IPS-18a (cell line): ENCODE measurements around the gene LLPH.

Experiments
- H3K27ac ChIP-seq: one replicate; pipeline ENCODE4 v1.5.1; 2013; ENCODE audit warnings: low read length
- H3K27me3 ChIP-seq: one replicate; pipeline ENCODE4 v1.6.1; 2013; ENCODE audit warnings: mild to moderate bottlenecking, low read length; ENCODE audit not compliant: control insufficient read depth, insufficient read depth
- H3K36me3 ChIP-seq: one replicate; pipeline ENCODE4 v1.6.1; 2013; ENCODE audit warnings: low read depth, low read length; ENCODE audit not compliant: control insufficient read depth
- H3K4me1 ChIP-seq: one replicate; pipeline ENCODE4 v1.6.1; 2013; ENCODE audit warnings: low read depth, low read length; ENCODE audit not compliant: control insufficient read depth
- H3K4me3 ChIP-seq: one replicate; pipeline ENCODE4 v1.5.1; 2013; ENCODE audit warnings: low read length
- H3K9ac ChIP-seq: one replicate; pipeline ENCODE4 v1.6.1; 2013; ENCODE audit warnings: mild to moderate bottlenecking, low read length, moderate library complexity
- H3K9me3 ChIP-seq: one replicate; pipeline ENCODE4 v1.6.1; 2013; ENCODE audit warnings: low read depth, low read length; ENCODE audit not compliant: control insufficient read depth

LLPH gene

DNA sequence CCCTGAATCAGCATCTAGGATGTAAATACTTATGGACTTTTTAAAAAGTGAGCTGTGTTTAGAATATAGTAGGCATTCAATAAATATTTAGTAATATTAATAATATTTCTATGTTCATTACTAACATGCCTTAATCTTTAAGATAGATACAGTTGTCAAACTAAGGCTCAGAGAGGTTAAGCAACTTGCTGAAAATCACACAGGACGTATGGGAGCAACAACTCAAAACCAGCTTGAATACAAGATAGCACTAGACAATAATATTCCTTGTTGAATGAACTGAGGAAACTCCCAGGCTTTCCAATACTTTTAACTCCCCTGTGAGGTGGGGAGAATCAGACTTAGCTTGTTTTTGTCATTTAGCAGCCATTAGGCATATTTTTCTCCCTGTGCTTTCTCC lies 45.3 kb downstream of the LLPH start:
- Histone ChIP-seq H3K27ac (no peak overlapping the region), H3K9ac (no peak overlapping the region), H3K36me3 (no peaks in the 10 kb centered on the region), H3K9me3 (no peaks in the 10 kb centered on the region), H3K27me3 (no peaks in the 10 kb centered on the region), H3K4me3 (no peak overlapping the region), H3K4me1 (no peaks in the 10 kb centered on the region)

DNA sequence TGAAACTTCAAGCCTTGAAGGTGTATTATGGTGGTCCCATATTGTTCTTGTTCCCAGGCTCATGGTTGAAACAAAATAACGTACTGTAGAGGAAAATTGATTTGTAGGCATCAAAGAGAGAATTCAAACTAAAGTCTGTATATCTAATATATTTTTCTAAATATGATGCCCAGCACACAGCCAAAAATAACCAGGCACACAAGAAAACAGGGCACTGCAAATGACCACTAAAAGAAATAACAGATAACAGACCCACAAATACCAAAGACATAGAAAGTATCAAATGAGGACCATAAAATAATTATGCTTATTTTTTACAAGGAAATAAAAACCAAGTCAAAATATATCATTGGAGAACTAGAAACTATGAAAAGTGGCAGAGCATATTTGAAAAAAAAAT lies 46.8 kb downstream of the LLPH start:
- Histone ChIP-seq H3K9me3 (no peaks in the 10 kb centered on the region), H3K9ac (no peak overlapping the region), H3K27ac (no peak overlapping the region), H3K27me3 (no peaks in the 10 kb centered on the region), H3K4me3 (no peak overlapping the region), H3K36me3 (no peaks in the 10 kb centered on the region), H3K4me1 (no peaks in the 10 kb centered on the region)

- H3K27me3 ChIP-seq = no peaks in the 10 kb centered on the region
- no peaks in the 10 kb centered on the region for H3K9me3 ChIP-seq
- no peak overlapping the region for H3K27ac ChIP-seq
- no peak overlapping the region for H3K9ac ChIP-seq
- H3K36me3 ChIP-seq = no peaks in the 10 kb centered on the region
- H3K4me1 ChIP-seq = no peaks in the 10 kb centered on the region
- H3K4me3 ChIP-seq = no peak overlapping the region
Measured at GRCh38 chr12:66082744-66083143, 47.8 kb downstream of the LLPH start.

GRCh38 chr12:66080791-66081190 lies 49.8 kb downstream of the LLPH start:
- H3K9me3 ChIP-seq = no peaks in the 10 kb centered on the region
- no peak overlapping the region for H3K4me3 ChIP-seq
- no peak overlapping the region for H3K27ac ChIP-seq
- H3K4me1 ChIP-seq = no peaks in the 10 kb centered on the region
- H3K9ac ChIP-seq = no peak overlapping the region
- H3K27me3 ChIP-seq = no peaks in the 10 kb centered on the region
- no peaks in the 10 kb centered on the region for H3K36me3 ChIP-seq

DNA sequence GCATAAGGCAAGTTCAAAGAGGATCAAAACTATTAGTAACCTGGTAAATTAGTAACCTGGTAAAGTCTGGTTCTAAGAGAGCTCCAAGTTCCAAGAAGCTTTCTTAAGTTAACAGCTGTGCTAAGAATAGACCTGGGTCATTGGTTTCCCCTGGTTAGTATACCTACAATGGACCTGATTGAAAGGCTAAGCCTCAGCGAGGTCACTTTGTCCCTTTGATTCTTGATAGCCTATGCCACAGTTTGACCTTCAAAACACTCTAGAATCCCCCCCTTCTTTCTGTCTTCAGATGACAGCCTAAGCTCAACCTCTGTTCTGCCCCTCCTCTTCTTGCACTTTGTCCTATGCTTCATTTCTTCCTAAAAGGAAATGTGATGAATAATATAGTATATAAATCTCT lies 53.0 kb downstream of the LLPH start:
- Histone ChIP-seq H3K27me3 (no peaks in the 10 kb centered on the region), H3K4me1 (no peaks in the 10 kb centered on the region), H3K27ac (no peak overlapping the region), H3K36me3 (no peaks in the 10 kb centered on the region), H3K9me3 (no peaks in the 10 kb centered on the region), H3K4me3 (no peak overlapping the region), H3K9ac (no peak overlapping the region)

DNA sequence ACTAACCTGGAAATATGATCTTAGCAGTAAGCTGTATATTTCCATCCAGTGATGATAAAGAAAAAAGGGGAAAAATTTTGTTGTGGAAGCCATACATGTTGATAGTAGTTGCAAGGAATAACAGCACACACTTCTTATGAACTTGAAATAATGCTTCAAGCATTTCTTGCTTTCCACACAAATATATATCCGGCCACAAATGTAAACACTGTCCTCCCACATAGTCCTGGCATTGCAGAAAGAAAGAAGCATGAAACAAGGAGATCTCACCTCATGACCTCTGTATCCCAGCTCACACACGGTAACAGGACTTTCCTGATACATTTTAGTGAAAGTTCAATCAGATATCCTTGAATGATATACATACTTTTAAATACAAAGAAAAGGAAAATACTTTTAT lies 56.0 kb downstream of the LLPH start:
- Histone ChIP-seq H3K9ac (no peak overlapping the region), H3K36me3 (no peaks in the 10 kb centered on the region), H3K9me3 (no peaks in the 10 kb centered on the region), H3K4me3 (no peak overlapping the region), H3K27ac (no peak overlapping the region), H3K27me3 (no peaks in the 10 kb centered on the region), H3K4me1 (no peaks in the 10 kb centered on the region)

DNA sequence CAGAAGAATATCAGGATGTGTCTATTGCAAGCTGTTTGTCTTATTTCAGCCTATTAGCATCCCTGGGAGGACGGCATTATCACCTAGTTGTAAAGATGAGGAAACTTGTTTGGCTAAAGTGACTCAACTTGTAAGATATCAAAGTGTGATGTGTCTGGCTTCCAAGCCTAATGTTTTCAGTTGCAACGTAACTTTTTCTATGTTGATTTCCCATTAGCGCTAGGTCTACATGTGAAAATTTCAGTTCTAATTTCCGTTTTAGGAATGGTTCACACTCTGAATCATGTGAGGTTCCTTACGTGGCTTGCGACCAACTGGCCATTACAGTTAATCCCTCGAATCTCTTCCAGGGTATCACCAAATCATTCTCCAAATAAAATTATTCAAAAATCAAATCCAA lies 58.0 kb downstream of the LLPH start:
- H3K36me3 ChIP-seq = no peaks in the 10 kb centered on the region
- H3K27ac ChIP-seq = no peak overlapping the region
- no peaks in the 10 kb centered on the region for H3K27me3 ChIP-seq
- H3K4me3 ChIP-seq = no peak overlapping the region
- no peaks in the 10 kb centered on the region for H3K9me3 ChIP-seq
- no peaks in the 10 kb centered on the region for H3K4me1 ChIP-seq
- H3K9ac ChIP-seq = no peak overlapping the region

- Histone ChIP-seq H3K27me3 (no peaks in the 10 kb centered on the region), H3K4me1 (no peaks in the 10 kb centered on the region), H3K36me3 (no peaks in the 10 kb centered on the region), H3K4me3 (no peak overlapping the region), H3K9ac (no peak overlapping the region), H3K27ac (no peak overlapping the region), H3K9me3 (no peaks in the 10 kb centered on the region)
Measured at GRCh38 chr12:66072135-66072534, 58.4 kb downstream of the LLPH start.

DNA sequence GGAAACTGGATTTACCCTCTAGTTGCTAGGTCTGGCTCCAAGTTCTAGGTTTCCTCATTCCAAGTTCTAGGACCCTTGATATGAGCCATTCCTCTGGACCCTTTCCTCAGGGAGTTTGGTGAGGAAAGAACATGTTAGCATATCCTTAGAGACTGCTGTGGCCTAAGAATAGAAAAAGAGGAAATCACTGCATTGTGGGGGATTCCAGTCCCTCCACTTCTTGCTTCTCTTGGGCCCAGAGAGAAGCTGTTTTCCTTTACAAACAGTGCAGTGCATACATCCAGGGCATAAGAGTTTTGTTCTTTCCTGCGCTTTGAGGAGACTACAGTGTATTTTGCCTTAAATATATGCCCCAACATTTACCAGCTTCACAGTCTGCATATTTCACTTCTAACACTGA lies 59.0 kb downstream of the LLPH start:
- Histone ChIP-seq H3K27me3 (no peaks in the 10 kb centered on the region), H3K27ac (no peak overlapping the region), H3K4me1 (no peaks in the 10 kb centered on the region), H3K36me3 (no peaks in the 10 kb centered on the region), H3K9ac (no peak overlapping the region), H3K4me3 (no peak overlapping the region), H3K9me3 (no peaks in the 10 kb centered on the region)

- Histone ChIP-seq H3K4me3 (no peak overlapping the region), H3K27me3 (no peaks in the 10 kb centered on the region), H3K27ac (no peak overlapping the region)
Measured at GRCh38 chr12:66070378-66071120, 60.0 kb downstream of the LLPH start.

GRCh38 chr12:66066929-66067523 lies 63.5 kb downstream of the LLPH start:
- no peaks in the 10 kb centered on the region for H3K9me3 ChIP-seq
- no peak overlapping the region for H3K4me3 ChIP-seq
- no peak overlapping the region for H3K27ac ChIP-seq
- H3K4me1 ChIP-seq = peaks cover 18% of the 10 kb centered on the region
- H3K36me3 ChIP-seq = no peaks in the 10 kb centered on the region
- H3K27me3 ChIP-seq = no peaks in the 10 kb centered on the region
- H3K9ac ChIP-seq = no peak overlapping the region

More at GRCh38 chr12:66070378-66071120, 60.0 kb downstream of the LLPH start:
- Histone ChIP-seq H3K9me3 (no peaks in the 10 kb centered on the region), H3K4me1 (no peaks in the 10 kb centered on the region), H3K9ac (no peak overlapping the region), H3K36me3 (no peaks in the 10 kb centered on the region)
